Fibroblast of skin of abdomen (primary cell): ENCODE data around the gene ACAD10.
"Not testable (repeated sequence)": the region's sequence is repeated elsewhere in the genome, so short reads cannot be mapped to it uniquely, and the experiment has no call there.

Source experiments
- DNase-seq: peaks from one replicate; pipeline ENCODE4 v3.0.0-alpha.2; 2013

The ACAD10 gene

DNA sequence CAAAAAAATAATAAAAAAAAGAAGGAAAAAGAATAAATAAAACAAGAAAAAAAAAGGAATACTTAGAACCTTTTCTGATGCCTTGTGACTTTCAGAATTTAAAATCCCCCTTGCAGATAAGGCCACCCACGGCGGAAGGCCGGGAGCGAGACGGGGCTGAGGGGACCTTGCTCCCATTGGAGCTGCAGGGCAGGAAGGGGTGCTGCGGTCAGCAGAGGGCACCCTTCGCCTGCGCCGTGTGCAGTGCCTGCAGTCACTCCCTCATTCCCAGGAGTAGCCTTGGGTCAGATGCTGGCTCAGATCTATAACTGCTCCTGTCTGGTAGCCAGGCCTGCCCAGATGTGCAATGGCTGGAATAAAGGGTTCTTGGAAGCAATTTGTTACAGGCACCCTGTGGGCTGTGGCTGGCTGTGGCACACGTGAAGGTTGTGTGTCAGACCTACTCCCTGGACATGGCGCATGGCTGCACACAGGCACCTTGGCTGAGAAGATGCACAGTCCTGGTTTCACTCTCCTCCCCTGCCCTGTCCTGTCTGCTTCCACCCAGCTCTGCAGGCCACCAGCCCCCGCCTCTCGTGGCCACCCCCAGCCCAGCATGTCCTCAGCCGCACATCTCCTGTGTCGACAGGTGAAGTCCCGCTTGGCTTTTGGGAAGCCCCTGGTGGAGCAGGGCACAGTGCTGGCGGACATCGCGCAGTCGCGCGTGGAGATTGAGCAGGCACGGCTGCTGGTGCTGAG, 67.5 kb downstream of the ACAD10 start:
- DNase-seq, result peak; percentile 47

- no peak for DNase-seq
Observed at GRCh38 chr12:111754671-111755070, 68.8 kb downstream of the ACAD10 start.

GRCh38 chr12:111756196-111756595, 70.3 kb downstream of the ACAD10 start:
- no peak for DNase-seq

DNA sequence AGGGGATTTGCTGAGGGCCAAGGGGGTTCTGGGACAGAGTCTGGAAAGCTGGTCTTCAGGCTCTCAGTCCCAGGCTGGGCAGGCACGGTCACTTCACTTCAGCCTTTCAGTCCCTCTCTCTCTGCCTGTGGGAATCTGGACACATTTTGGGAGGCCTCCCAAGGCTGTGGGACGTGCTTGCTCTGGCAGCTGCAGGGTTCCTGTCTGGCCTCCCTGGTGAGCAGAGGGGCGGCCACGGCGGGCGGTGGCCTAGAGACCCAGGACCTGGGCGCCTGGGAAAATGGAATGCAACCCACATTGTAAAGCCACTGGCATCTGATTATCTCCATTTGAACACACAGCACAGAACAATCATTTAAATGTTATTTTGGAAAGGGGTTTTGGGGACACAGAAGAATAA, 70.8 kb downstream of the ACAD10 start:
- no peak for DNase-seq

DNA sequence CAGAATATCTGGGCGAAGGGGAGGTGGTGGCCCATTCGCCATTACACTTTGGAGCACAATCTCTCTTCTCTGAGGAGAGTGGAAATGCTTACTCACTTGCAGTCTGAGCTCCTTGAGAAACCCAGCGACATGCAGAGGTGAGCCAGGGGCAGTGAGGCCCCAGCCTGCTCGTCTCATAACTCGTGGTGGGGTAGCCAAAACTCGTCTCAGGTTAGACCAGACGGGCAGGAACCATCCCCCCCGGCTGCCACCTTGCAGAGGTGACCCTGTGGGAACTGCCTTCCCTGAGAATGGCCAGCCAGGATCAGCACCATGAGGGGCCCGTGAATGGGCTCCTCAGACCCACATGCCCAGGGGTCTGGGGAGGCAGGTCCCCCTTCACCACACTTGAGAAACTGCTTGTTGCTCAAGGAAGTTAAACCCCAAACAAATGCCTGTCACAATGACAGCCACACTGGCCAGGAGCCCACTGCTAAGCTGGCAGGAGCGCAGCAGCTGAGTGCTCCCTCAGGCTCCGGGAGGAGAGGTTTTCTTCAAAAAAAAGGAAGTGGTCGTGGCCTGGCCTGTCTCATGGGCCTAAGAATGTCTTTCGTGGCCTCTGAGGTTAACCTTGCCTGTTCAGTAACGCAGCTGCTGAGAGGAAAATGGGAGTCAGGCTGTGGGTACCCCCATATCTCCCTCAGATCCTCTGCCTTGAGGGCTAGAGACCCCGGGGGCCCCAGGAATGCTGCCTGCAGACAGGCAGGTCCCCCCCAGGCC, 71.7 kb downstream of the ACAD10 start:
- peak; percentile 33 for DNase-seq

- DNase-seq, result no peak
Observed at GRCh38 chr12:111758120-111758561, 72.3 kb downstream of the ACAD10 start.

- no peak for DNase-seq
Observed at GRCh38 chr12:111759271-111759670, 73.4 kb downstream of the ACAD10 start.

DNA sequence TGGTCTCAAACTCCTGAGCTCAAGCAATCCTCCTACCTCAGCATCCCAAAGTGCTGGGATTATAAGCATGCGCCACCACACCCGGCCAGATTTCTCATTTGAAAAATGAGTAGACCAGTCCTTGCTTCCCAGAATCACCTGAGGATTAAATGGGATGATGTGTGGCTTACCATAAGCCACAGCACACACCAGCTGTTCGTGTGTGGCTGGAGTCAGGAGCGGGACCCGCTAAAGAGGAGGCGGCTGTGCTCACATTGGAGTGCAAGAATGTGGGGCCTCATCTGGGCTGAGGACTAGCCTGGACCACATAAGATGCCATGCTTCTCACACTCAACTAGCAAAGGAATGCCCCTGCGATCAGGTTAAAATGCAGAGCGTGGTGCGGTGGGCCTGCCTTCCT, 74.1 kb downstream of the ACAD10 start:
- no peak for DNase-seq

- no peak for DNase-seq
Observed at GRCh38 chr12:111761099-111761498, 75.2 kb downstream of the ACAD10 start.

- DNase-seq, result no peak
Observed at GRCh38 chr12:111761706-111762105, 75.9 kb downstream of the ACAD10 start.

GRCh38 chr12:111763552-111763951, 77.7 kb downstream of the ACAD10 start:
- DNase-seq, result not testable (repeated sequence)

GRCh38 chr12:111764120-111764821, 78.4 kb downstream of the ACAD10 start:
- no peak for DNase-seq

GRCh38 chr12:111766608-111767361, 80.9 kb downstream of the ACAD10 start, which contains the start of gene ALDH2:
Gene ALDH2 (plus strand): TSS chr12:111766933. CDS start chr12:111766983, 50 bp downstream.
- peak; percentile 75 for DNase-seq

GRCh38 chr12:111767362-111768158, 81.7 kb downstream of the ACAD10 start:
- DNase-seq, result peak; percentile 28

DNA sequence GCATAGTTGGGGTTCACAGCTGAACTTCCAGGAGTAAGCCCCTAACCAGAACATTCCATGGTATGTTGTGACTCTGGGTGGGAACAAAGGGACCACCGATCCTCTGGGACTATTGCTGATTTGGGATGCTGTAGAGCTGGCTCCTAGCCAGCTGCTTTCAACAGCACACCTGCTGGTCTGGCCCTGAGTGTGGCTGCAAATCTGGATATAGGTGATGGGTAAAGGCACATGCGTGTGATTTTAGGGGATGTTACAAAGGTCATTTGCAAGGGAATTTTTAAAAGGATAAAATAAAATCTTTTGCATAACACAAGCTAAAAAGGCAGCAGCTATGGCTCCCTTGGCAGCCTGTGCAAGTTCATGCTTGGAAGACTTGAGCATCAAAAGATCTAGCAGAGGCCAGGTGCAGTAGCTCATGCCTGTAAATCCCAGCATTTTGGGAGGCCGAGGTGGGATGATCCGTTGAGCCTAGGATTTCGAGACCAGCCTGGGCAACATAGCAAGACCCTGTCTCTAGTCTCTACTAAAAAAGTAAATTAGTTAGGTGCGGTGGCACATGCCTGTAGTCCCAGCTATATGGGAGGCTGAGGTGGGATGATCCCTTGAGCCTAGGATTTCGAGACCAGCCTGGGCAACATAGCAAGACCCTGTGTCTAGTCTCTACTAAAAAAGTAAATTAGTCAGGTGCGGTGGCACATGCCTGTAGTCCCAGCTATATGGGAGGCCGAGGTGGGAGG, 82.5 kb downstream of the ACAD10 start:
- DNase-seq, result no peak

- no peak for DNase-seq
Observed at GRCh38 chr12:111769599-111769998, 83.7 kb downstream of the ACAD10 start.

GRCh38 chr12:111773801-111774551, 88.1 kb downstream of the ACAD10 start:
- DNase-seq, result peak; percentile 85

DNA sequence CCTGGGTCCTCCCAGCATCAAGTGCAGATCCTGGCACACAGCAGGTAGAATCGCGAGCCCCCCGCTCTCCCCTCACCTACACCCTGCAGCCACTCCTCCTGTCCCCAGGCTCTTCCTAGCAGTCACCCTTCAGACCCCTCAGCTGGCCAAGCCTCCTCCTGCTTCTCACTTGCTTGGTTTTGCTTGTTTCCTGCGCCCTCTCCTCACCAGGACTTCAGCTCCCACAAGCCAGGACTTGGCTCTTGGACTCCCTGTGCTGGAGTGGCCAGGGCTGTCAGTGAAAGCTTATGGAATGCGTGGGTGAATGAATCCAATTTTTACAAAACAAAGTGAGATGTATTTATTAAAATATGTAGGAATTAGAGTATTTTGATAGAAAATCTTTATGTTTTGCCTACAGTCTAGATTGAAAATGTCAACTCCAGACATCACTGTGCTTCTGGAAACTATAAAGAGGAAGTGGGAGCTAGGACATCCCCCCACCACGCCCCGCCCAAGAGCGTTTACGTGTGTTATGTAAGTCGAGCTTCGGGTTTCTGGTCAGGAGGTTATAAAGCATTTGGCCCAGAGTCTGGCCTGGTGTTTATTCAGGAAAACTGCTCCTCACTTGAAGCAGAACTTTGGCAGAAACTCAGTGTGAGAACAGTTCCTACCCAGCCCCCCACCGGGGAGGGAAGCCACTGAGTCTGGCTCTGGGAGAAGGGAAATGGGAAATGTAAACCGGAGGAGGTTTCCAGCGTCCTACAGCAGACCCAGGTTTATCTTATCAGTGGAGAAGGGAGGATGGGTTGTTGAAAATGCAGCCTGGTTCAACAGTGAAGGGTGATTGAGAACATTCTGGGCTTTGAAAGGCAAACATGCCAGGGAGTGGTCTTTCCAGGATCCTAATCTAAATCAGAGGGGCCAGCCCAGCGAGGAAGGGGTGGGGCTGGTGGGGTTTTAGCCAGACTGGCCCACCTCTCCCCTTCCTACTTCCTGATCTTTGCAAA, 89.6 kb downstream of the ACAD10 start:
- peak; percentile 46 for DNase-seq

DNA sequence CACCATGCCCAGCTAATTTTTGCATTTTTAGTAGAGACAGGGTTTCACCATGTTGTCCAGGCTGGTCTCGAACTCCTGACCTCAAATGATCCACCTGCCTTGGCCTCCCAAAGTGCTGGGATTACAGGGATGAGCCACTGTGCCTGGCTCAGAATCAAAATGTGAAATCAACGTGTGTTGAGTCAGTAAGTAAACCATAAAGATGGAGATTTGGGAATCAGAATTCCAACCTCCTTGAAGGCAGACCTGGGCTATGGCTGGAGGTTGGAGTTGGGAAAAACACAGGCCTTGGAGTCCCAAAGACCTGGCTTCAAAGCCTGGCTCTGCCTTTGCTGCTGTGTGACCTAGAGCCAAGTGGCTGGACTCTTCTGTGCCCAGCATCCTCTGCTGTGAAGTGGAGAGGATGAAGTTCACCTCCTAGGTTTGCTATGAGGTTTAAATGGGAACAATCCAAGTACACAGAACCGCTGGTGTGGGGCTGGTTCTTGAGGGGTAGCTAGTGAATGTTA, 91.0 kb downstream of the ACAD10 start:
- DNase-seq, result no peak
